NT2/D1 (cell line): ENCODE data around the gene GTF2A2.
A peak's percentile ranks its signal among the peaks of the same experiment; 100 is the strongest.
"Not testable (repeated sequence)": the region's sequence is repeated elsewhere in the genome, so short reads cannot be mapped to it uniquely, and the experiment has no call there.

ENCODE experiments used
- DNase-seq: peaks from one replicate; pipeline ENCODE4 v3.0.0-alpha.2; 2011; ENCODE audit warnings: low read depth, low spot score
- H3K27me3 ChIP-seq: 2 replicates; pipeline ENCODE4 v1.6.0; 2011; ENCODE audit warnings: mild to moderate bottlenecking; ENCODE audit not compliant: insufficient read length, insufficient read depth
- H3K36me3 ChIP-seq: 2 replicates; pipeline ENCODE4 v1.6.1; 2011; ENCODE audit warnings: mild to moderate bottlenecking, low read length, mixed read lengths; ENCODE audit not compliant: insufficient read depth, insufficient read length
- H3K4me1 ChIP-seq: 2 replicates; pipeline ENCODE4 v1.5.1; 2011; ENCODE audit not compliant: insufficient read depth, insufficient read length
- H3K4me3 ChIP-seq: 2 replicates; pipeline ENCODE4 v1.5.1; 2011; ENCODE audit warnings: low read depth; ENCODE audit not compliant: insufficient read length
- H3K9ac ChIP-seq: 2 replicates; pipeline ENCODE4 v1.6.0; 2011; ENCODE audit warnings: low read depth; ENCODE audit not compliant: insufficient read length
- H3K9me3 ChIP-seq: 2 replicates; pipeline ENCODE4 v1.5.1; 2011; ENCODE audit warnings: mild to moderate bottlenecking, low read length; ENCODE audit not compliant: insufficient read depth
- SUZ12 ChIP-seq: IDR thresholded peaks from 2 replicates; pipeline ENCODE4 v1.6.1; 2011; ENCODE audit not compliant: insufficient read length, insufficient read depth; ENCODE audit errors: extremely low read depth
- YY1 ChIP-seq: IDR thresholded peaks from 2 replicates; pipeline ENCODE4 v1.6.1; 2011; ENCODE audit not compliant: insufficient read length, insufficient read depth
- ZNF274 ChIP-seq: IDR thresholded peaks from 2 replicates; pipeline ENCODE4 v1.6.1; 2011; ENCODE audit warnings: mild to moderate bottlenecking, low read depth, low read length

The GTF2A2 gene, protein sequence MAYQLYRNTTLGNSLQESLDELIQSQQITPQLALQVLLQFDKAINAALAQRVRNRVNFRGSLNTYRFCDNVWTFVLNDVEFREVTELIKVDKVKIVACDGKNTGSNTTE

DNA sequence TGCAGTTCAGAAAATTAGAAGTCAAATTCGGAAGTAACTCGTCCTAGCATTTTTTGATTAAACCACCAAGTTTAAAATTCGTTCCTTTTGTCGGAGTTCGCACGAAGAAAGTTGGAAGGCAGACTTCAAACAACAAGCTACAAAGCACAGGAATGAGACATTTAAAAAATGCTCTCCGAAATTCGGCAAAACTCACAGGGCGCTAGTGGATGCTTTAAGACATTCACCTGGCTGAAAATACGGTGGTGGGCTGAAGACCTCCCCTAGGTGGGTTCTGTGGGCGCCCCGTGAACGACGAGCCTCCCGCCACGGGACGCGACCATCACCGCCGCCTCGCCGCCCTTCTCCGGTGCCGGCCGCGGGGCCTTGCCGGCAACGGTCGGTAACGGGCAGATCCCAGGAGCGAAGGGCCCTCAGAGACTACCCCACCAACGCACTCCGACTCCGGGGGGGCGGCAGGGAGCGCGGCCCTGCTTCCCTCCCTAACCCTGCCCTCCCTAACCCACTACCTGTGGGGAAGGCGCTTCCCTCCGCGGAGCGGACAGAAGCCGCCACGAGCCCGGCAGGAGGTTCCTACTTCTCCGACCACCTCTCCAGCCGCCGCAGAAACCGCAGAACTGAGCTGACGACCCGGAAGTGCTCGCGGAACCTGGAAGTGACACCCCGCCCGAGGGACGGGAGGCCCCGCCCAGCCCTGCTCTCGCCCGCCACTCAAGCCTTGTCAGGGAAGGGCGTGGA, at the start of gene GTF2A2:
Gene GTF2A2 (minus strand): TSS at position 619 of the 738 bp plus-strand sequence. CDS start 5,238 bp downstream, outside the sequence.
- Histone ChIP-seq H3K36me3 (peaks cover 49% of the 10 kb centered on the region), H3K9ac (peak within 1 kb of the TSS; percentile 93), H3K4me3 (peak within 1 kb of the TSS; percentile 87), H3K9me3 (no peaks in the 10 kb centered on the region; the same call in 1 of the 2 replicates), H3K27me3 (no peaks in the 10 kb centered on the region), H3K4me1 (no peaks in the 10 kb centered on the region)
- TF ChIP-seq SUZ12 (no peak), ZNF274 (no peak), YY1 (no peak)
- DNase-seq, result peak; percentile 93

DNA sequence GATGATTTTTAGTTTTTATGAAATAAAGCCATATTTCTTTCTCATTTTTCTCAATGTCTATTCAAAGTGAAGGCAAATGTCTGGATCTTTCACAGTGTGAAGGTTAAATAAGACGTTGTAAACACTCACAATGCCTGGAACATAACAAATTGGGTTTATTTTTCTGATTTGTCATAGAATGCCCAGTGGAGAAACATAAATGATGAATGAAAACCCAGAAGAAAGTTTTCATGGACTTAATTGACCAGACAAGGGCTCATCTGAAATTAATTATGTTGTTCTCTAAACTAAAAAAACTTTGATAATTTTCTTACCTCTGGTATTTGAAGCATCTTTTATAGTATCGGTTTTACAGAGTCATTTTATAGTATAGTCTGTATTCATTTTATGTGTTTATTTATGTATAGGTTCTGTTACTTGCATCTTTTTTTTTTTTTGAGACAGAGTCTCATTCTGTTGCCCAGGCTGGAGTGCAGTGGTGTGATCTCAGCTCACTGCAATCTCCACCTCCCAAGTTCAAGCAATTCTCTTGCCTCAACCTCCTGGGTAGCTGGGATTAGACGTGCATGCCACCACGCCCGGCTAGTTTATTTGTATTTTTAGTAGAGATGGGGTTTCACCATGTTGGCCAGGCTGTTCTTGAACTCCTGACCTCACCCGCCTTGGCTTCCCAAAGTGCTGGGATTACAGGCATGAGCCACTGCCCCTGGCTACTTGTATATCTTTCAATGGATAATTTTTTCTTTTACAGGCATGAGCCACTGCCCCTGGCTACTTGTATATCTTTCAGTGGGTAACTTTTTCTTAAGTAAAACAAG, 46.9 kb upstream of the GTF2A2 start:
- Histone ChIP-seq H3K36me3 (no peaks in the 10 kb centered on the region), H3K4me1 (no peaks in the 10 kb centered on the region), H3K9ac (no peak overlapping the region), H3K4me3 (no peak overlapping the region), H3K27me3 (no peaks in the 10 kb centered on the region), H3K9me3 (no peaks in the 10 kb centered on the region)
- DNase-seq, result no peak
- TF ChIP-seq SUZ12 (no peak), YY1 (no peak), ZNF274 (no peak)

DNA sequence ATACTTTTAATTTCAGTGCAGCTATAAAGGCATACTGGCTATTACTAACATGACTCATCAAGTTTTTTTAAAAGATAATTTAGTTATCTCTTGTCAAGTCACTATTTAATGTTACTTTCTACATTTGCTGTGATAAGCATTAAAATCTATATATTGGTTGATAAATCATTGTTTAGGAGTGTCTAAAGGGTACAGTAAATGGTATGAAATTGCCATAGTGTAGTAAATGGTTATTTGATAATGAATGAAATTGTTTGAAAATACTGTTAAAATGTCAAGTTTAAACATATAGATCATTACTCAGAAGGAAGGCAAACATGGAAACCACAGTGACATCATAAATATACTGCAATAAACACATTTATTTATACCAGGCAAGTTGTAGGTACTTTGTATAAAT, 45.0 kb upstream of the GTF2A2 start:
- H3K27me3 ChIP-seq, result no peaks in the 10 kb centered on the region
- H3K4me1 ChIP-seq, result no peaks in the 10 kb centered on the region
- DNase-seq, result no peak
- H3K36me3 ChIP-seq, result no peaks in the 10 kb centered on the region
- no peaks in the 10 kb centered on the region for H3K9me3 ChIP-seq
- TF ChIP-seq SUZ12 (no peak), ZNF274 (no peak), YY1 (no peak)
- no peak overlapping the region for H3K9ac ChIP-seq
- no peak overlapping the region for H3K4me3 ChIP-seq

DNA sequence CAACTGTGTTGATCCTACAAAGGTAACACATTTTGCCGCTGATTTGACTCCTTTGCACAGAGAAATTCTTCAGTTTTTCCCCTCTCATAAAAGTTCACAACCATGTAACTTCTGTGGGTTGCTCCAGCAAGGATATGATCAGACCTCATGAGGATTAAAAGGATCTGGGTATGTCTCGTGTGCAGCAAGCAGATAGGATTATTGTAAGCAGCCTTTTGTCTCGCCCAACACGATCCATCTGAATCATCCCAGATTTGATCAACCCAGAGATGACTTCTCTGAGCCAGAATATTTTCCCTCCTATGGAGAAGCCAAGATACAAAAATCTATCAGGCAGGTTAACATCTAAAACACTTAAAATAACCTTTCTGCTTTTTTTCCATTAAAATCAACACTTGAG, 44.6 kb upstream of the GTF2A2 start:
- TF ChIP-seq SUZ12 (no peak), YY1 (no peak), ZNF274 (no peak)
- no peaks in the 10 kb centered on the region for H3K4me1 ChIP-seq
- H3K9me3 ChIP-seq, result no peaks in the 10 kb centered on the region
- H3K36me3 ChIP-seq, result no peaks in the 10 kb centered on the region
- no peaks in the 10 kb centered on the region for H3K27me3 ChIP-seq
- no peak overlapping the region for H3K4me3 ChIP-seq
- no peak overlapping the region for H3K9ac ChIP-seq
- DNase-seq, result no peak

DNA sequence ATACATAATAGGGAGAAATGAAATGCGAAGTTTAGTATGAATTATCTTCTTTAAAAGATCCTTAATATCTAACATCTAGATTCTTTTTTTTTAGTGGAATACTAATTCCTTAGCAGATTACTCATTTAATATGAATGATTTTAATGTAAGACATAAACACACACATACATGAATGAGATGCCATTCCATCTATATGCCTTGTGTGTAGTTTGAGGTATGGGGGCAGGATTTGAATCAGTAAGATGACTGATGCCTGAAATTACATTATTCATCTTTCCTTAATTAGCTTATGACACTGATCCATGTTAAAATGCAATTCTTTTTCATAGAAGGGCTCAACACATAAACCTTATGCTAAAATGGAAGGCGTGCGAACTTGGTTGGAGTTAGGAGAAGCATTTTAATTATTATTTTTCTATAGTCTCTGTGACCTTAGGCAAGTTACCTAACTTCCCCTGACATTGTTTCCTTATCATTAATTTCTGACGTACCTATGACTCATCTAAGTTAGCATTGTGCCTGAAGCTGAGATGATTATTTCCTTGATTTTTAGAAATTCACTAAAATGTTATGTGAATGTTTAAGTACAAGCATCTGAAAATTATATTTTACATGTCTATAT, 42.6 kb upstream of the GTF2A2 start:
- no peak overlapping the region for H3K9ac ChIP-seq
- H3K9me3 ChIP-seq, result no peaks in the 10 kb centered on the region
- no peak for DNase-seq
- H3K4me3 ChIP-seq, result no peak overlapping the region
- no peaks in the 10 kb centered on the region for H3K4me1 ChIP-seq
- H3K36me3 ChIP-seq, result no peaks in the 10 kb centered on the region
- H3K27me3 ChIP-seq, result no peaks in the 10 kb centered on the region
- TF ChIP-seq ZNF274, result no peak
- TF ChIP-seq YY1, result no peak
- TF ChIP-seq SUZ12, result no peak

DNA sequence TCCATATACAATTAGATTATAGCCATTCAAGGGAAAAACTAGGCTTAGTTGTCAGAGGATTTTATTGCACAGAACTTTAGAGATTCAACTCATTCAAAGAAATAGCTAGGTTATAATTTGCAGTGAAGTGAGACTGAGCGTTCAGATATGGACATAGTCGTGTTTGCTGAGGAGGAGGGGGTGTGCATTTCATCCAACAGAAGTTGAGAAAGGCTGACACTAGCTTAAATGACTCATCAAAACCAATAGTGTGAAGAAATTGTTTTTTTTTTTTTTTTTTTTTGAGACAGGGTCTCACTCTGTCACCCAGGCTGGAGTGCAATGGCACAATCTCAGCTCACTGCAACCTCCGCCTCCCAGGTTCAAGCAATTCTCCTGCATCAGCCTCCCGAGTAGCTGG, 40.8 kb upstream of the GTF2A2 start:
- not testable (repeated sequence) for DNase-seq, H3K4me3 ChIP-seq, H3K27me3 ChIP-seq, H3K4me1 ChIP-seq, H3K36me3 ChIP-seq, H3K9ac ChIP-seq, H3K9me3 ChIP-seq

DNA sequence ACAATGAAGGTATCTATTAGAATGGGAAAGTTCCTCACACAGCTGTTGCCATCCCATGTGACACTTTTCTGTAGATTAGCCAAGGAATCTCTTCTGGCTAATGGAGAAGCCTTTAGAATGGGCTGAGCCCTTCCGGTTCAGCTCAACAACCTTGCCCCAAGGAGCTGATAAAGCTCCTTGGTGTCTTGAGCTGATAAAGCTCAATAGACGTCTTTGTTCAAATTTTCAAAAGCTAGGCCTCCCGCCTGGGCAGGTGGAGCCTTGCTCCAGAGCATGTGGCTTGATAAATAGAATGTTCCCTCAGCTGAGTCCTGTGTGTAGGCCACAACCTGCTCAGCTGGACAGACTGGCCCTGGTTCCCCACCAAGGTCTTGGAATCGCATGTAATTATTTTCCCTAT, 39.0 kb upstream of the GTF2A2 start:
- Histone ChIP-seq H3K36me3 (no peaks in the 10 kb centered on the region), H3K4me1 (no peaks in the 10 kb centered on the region), H3K9me3 (no peaks in the 10 kb centered on the region), H3K9ac (no peak overlapping the region), H3K27me3 (no peaks in the 10 kb centered on the region), H3K4me3 (no peak overlapping the region)
- TF ChIP-seq SUZ12 (no peak), ZNF274 (no peak), YY1 (no peak)
- no peak for DNase-seq
